Spinal cord (tissue), 10 donors: ENCODE data around the gene IL21R. TPM values are rescaled to one million over a fixed set of nuclear protein-coding genes. Genes with fewer than 3 reads are reported as not detected.

Experiments used
- DNase-seq, 6 donors: peaks; one replicate each; pipeline versions ENCODE4 v3.0.0 to v3.0.0-alpha.2; 2013 to 2015; ENCODE audit warnings: low spot score in 6 of 6, low read depth in 4 of 6
- H3K27ac ChIP-seq: one replicate; pipeline ENCODE4 v1.5.1; 2013; ENCODE audit warnings: low read depth, low read length, control low read depth
- H3K27me3 ChIP-seq: one replicate; pipeline ENCODE4 v1.6.1; 2013; ENCODE audit warnings: low read length; ENCODE audit not compliant: control insufficient read depth, insufficient read depth
- H3K36me3 ChIP-seq: one replicate; pipeline ENCODE4 v1.6.1; 2013; ENCODE audit warnings: low read length; ENCODE audit not compliant: control insufficient read depth, insufficient read depth
- H3K4me1 ChIP-seq: one replicate; pipeline ENCODE4 v1.6.1; 2013; ENCODE audit warnings: low read length; ENCODE audit not compliant: control insufficient read depth, insufficient read depth
- H3K4me3 ChIP-seq: one replicate; pipeline ENCODE4 v1.5.1; 2013; ENCODE audit warnings: low read depth, low read length, control low read depth
- H3K9me3 ChIP-seq: one replicate; pipeline ENCODE4 v1.6.1; 2013; ENCODE audit warnings: low read length; ENCODE audit not compliant: control insufficient read depth, insufficient read depth
- WGBS: methylation state at CpG from one replicate; pipeline ENCODE4 v1.1.5; 2013; ENCODE audit warnings: missing lambda C conversion rate; ENCODE audit not compliant: insufficient coverage; 5-methylcytosine and 5-hydroxymethylcytosine counted together
- polyA plus RNA-seq, 2 donors: library from polyadenylated mRNA; unstranded; fragments of 120-200 nt; gene quantifications; one replicate each; pipeline ENCODE4 v1.2.1, GENCODE V29; 2013; ENCODE audit not compliant: insufficient read length in 2 of 2
- total RNA-seq, 2 donors: library from RNA; depleted of rRNA in 1 of 2; stranded (reverse); fragments of 120-200 nt in 1 of 2; fragments of >200 nt in 1 of 2; gene quantifications; one replicate each; pipeline versions ENCODE4 v1.2.3 to v1.2.4, GENCODE V29; 2013 to 2014
- donor health status: healthy.

Gene IL21R
- total and polyA plus RNA-seq, 4 donors: 0.06 to 0.93 (median 0.35) TPM

DNA sequence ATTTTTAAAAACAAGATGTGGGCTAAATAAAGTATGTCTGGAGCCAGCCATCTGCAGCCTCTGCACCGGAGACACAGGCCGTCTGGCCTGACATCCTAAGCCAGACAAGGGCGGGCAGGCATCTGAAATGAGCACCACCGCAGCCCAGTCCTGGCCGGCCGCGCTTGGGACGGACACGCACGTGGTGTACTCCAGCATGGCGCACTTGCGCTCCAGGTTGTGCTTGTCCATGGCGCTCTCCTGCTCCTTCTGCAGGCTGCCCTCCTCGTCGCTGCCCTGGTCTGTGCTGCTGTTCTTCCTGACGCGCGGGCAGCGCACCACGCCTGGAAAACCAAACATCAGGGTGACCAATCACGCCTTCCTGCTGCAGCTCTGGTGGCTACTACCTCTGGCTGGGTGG, 87.4 kb downstream of the IL21R start:
- Histone ChIP-seq H3K4me3 (no peak overlapping the region), H3K27me3 (no peaks in the 10 kb centered on the region), H3K36me3 (peaks cover 86% of the 10 kb centered on the region), H3K4me1 (peaks cover 4% of the 10 kb centered on the region), H3K9me3 (no peaks in the 10 kb centered on the region), H3K27ac (no peak overlapping the region)
- no peak for DNase-seq
- WGBS: 98% methylated on average over 20 of the region's 21 CpGs

DNA sequence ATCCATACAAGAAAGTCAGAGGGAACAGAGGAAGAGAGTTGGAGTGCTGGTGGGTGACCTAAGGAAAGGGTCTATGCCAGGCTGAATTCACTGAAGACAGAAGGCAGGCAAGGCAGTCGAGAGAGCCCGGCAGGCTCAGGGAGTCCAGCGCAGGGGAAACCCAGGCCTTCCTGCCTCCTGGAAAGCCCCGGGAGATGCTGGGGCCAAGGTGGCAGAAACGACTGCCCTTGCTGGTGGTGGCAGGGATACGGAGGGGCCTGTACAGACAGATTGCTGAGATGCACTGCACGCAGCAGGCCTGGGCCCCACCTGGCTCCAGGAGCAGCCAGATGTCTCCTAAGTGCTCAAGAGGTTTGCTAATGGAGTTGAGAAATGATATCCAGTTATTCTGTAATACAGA, 87.9 kb downstream of the IL21R start:
- 91% methylated on average over 7 of the region's 7 CpGs for WGBS
- H3K36me3 ChIP-seq: peaks cover 86% of the 10 kb centered on the region
- H3K9me3 ChIP-seq: no peaks in the 10 kb centered on the region
- H3K27ac ChIP-seq: no peak overlapping the region
- peaks cover 4% of the 10 kb centered on the region for H3K4me1 ChIP-seq
- H3K27me3 ChIP-seq: no peaks in the 10 kb centered on the region
- DNase-seq: no peak
- no peak overlapping the region for H3K4me3 ChIP-seq

- no peak for DNase-seq
- WGBS: 91% methylated on average over 16 of the region's 16 CpGs
- Histone ChIP-seq H3K4me1 (peaks cover 8% of the 10 kb centered on the region), H3K36me3 (peaks cover 90% of the 10 kb centered on the region), H3K4me3 (no peak overlapping the region), H3K27me3 (no peaks in the 10 kb centered on the region), H3K9me3 (no peaks in the 10 kb centered on the region), H3K27ac (no peak overlapping the region)
Measured at GRCh38 chr16:27491894-27492587, 90.1 kb downstream of the IL21R start.

- DNase-seq: no peak
- no peaks in the 10 kb centered on the region for H3K9me3 ChIP-seq
- H3K4me3 ChIP-seq: no peak overlapping the region
- H3K4me1 ChIP-seq: peaks cover 8% of the 10 kb centered on the region
- WGBS: 95% methylated on average over 2 of the region's 11 CpGs
- no peaks in the 10 kb centered on the region for H3K27me3 ChIP-seq
- H3K36me3 ChIP-seq: peaks cover 89% of the 10 kb centered on the region
- no peak overlapping the region for H3K27ac ChIP-seq
Measured at GRCh38 chr16:27492588-27492979, 90.6 kb downstream of the IL21R start.

- 48% methylated on average over 8 of the region's 13 CpGs for WGBS
- peak in 2 of 6 donors; percentile 50 to 72 for DNase-seq
- H3K27ac ChIP-seq: no peak overlapping the region
- H3K4me1 ChIP-seq: peaks cover 16% of the 10 kb centered on the region
- peaks cover 86% of the 10 kb centered on the region for H3K36me3 ChIP-seq
- H3K9me3 ChIP-seq: no peaks in the 10 kb centered on the region
- H3K4me3 ChIP-seq: no peak overlapping the region
- no peaks in the 10 kb centered on the region for H3K27me3 ChIP-seq
Measured at GRCh38 chr16:27495191-27495590, 93.2 kb downstream of the IL21R start.

- DNase-seq: no peak
- H3K9me3 ChIP-seq: no peaks in the 10 kb centered on the region
- H3K27me3 ChIP-seq: no peaks in the 10 kb centered on the region
- peaks cover 85% of the 10 kb centered on the region for H3K36me3 ChIP-seq
- no peak overlapping the region for H3K4me3 ChIP-seq
- no peak overlapping the region for H3K27ac ChIP-seq
- H3K4me1 ChIP-seq: peaks cover 16% of the 10 kb centered on the region
- 98% methylated on average over 8 of the region's 9 CpGs for WGBS
Measured at GRCh38 chr16:27498031-27498825, 96.3 kb downstream of the IL21R start.

DNA sequence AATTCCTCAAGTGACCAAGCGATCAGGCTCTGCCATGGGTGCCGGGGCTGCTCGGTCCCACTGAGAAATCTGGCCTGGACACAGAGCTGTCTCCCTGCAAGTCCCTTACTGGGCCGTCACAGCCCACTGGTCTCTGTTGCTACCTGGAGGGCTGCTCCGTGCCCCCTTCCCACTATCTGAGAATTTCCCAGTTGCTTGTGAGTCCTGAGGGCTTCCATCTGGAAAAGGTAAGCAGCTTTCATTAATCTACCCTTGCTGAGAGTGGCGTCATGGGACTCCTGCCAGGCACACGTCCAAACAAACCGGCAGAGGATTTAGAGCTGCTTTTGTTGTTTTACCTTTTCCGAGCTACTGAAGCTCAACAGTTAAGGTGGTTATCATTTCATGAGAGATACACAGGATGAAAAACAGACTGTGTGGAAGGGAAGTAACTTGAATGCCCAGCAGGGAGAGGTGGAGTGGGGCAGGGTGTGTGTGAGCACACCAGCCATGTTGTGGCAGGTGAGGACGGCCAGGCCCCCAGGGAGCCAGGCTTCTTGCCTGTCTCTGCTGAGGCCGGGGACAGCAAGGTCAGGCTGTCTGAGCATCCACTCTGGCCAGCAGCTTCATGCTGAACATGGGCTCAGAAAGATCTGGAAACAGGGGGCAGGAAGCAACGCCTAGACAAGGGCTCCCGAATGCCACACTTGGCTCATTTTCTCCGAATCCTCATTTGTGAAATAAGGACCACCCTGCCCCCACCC, 97.1 kb downstream of the IL21R start:
- no peaks in the 10 kb centered on the region for H3K9me3 ChIP-seq
- no peak overlapping the region for H3K27ac ChIP-seq
- peak in 1 of 6 donors; percentile 34 for DNase-seq
- peaks cover 16% of the 10 kb centered on the region for H3K4me1 ChIP-seq
- H3K27me3 ChIP-seq: no peaks in the 10 kb centered on the region
- 82% methylated on average over 14 of the region's 14 CpGs for whole genome bisulfite sequencing
- peaks cover 89% of the 10 kb centered on the region for H3K36me3 ChIP-seq
- no peak overlapping the region for H3K4me3 ChIP-seq

DNA sequence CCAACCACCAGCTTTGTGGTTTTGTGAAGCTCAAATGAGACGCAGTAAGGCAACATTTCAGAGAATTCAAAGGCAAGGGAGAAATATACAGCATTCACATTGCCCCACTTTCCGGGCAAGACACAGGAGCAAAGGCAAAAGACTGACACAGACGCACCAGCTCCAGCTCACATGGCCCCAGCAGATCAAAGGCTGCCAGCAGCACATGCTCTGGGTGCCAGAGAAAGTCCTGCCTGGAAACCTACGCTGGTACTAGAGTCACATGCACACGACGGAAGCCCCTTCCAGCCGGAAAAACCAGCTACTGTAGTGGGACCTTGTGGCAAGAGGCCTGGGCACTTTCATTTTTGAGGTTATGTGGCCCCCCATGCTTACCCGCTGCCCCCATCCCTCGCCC, 97.7 kb downstream of the IL21R start:
- 86% methylated on average over 7 of the region's 9 CpGs for WGBS
- H3K27ac ChIP-seq: no peak overlapping the region
- peaks cover 89% of the 10 kb centered on the region for H3K36me3 ChIP-seq
- H3K27me3 ChIP-seq: no peaks in the 10 kb centered on the region
- peaks cover 16% of the 10 kb centered on the region for H3K4me1 ChIP-seq
- H3K9me3 ChIP-seq: no peaks in the 10 kb centered on the region
- DNase-seq: peak in 1 of 6 donors; percentile 35
- H3K4me3 ChIP-seq: no peak overlapping the region

GRCh38 chr16:27500801-27501200, 98.8 kb downstream of the IL21R start:
- no peak overlapping the region for H3K4me3 ChIP-seq
- H3K27ac ChIP-seq: no peak overlapping the region
- H3K4me1 ChIP-seq: peaks cover 9% of the 10 kb centered on the region
- no peaks in the 10 kb centered on the region for H3K9me3 ChIP-seq
- DNase-seq: no peak
- no peaks in the 10 kb centered on the region for H3K27me3 ChIP-seq
- 95% methylated on average over 3 of the region's 3 CpGs for WGBS
- H3K36me3 ChIP-seq: peaks cover 86% of the 10 kb centered on the region
